HG03520 (cell line): ENCODE results near the gene PPP2R1B.
"Not testable (repeated sequence)": the region's sequence is repeated elsewhere in the genome, so short reads cannot be mapped to it uniquely, and the experiment has no call there.

ENCODE experiments used
- ATAC-seq: cut with Tn5 transposase; IDR thresholded peaks from one replicate; pipeline ENCODE4 v1.9.1; 2021; ENCODE audit warnings: mild to moderate bottlenecking, moderate library complexity; ENCODE audit not compliant: unreplicated experiment

The PPP2R1B gene

DNA sequence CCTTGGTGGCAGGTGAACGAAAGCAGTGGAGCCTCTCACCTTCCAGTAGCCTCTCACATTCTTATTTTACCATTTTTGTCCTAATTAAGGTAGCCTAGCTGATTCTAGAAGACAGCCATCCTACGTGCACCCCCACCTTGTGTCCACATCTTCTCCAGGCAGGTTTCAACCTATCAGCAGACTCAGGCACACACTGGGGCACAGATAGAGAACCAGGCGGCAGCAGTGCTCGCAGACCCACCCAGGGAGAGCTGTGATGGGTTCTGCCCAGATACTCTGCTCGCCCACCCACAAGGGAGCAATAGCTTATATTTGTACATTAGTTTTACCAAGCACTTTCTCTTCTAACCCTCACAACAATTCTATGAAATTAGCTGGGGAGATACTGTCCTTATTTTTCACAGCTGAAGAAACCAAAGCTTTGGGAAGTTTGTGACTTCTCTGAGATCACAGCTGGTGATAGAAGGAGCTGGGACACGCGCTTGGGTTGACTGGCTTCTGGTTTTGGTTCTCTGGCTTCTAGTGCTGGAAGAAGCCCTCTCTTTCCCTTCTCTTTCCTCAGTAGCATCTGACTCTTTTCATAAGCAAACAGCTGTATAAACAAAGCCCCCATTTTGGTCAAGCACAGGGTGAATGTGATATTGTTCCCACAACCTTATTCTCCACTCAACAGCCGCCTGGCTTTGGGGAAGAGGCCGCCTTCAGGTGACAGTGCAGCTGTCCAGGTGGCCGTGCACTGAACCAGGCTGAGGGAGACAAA, 36.9 kb downstream of the PPP2R1B start:
- no peak for ATAC-seq

DNA sequence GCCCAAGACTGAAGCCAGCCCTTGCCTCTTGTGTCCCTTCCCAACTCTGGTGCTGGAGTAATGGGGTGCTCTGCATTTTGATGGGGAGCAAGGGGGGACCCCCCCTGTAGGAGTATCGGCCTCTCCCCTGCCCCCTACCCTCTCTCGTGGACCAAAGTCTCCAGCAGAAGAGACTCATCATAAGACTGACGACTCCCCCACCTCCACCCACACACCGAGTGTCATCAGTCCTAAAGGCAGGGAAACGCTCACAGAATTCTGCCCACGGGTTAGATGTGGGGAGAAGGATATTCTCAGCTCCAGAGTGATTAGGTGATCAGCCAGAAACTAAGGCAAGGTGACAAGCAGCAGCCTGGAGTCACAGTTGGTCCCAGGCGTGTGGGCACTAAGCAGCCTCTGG, 38.8 kb downstream of the PPP2R1B start:
- ATAC-seq, result no peak

DNA sequence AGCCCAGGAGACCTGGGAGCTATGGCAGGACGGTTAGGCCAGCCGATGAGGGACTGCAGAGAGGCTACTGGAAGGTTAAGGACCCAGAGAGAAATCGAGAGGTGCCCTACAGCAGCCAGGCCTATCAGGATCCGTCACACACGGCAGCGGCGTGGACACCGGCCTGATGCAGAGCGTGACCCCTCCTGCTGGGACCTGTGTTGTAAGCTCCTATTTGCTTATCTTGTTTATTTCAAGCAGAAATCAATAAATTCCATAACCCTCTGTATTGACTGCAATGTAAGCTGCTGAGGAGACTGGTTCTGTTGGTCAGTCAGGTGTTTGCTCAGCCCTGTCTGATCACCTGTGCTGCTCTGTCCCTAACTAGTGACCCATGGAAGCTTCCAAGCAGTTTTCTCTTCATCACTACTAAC, 39.9 kb downstream of the PPP2R1B start:
- no peak for ATAC-seq

DNA sequence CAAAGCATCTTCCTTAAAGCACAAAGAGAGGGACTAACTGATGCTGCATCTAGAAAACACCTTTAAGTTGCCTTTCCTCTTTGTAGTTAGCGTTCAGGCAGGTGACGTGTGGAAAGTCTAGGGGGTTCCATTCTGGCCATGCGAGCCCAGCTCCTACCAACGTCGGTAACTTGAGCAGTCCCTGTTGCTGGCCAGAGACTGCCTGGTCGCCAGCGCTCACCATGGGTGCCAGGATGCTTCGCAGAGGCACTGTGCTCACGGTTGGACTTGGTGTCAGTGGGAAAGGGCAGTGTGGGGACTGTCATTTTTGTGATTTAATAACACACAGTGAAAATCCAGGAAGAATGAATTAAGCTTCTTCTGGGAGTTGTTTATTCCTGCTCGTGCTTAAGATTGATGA, 40.6 kb downstream of the PPP2R1B start:
- no peak for ATAC-seq

DNA sequence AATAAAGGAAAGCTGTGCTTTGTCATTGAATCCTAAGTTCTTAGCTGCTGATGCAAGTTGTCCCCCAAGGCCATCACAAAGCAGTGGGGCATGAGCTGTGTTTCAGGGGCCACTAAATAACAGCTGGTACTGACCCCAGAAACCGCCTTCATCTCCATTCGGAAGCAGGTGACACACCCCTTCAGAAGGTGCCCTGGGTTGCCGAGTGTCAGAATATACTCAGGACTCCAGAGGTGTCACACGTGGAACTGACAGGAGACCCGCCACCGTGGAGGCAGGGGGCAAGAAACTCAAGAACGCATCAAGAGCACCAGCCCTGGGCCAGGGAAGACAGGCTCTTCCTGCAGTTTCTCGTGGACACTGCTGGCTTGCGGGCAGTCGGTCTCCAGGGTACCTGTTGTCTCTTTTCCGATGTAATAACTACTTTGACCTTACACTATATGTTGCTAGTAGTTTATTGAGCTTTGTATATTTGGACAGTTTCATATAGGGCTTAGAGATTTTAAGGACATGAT, 41.5 kb downstream of the PPP2R1B start:
- no peak for ATAC-seq

DNA sequence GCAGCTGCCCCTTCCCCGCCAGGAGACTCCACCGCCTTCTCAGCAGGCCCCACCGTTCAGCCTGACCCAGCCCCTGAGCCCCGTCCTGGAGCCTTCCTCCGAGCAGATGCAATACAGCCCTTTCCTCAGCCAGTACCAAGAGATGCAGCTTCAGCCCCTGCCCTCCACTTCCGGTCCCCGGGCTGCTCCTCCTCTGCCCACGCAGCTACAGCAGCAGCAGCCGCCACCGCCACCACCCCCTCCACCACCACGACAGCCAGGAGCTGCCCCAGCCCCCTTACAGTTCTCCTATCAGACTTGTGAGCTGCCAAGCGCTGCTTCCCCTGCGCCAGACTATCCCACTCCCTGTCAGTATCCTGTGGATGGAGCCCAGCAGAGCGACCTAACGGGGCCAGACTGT, 42.6 kb downstream of the PPP2R1B start:
- no peak for ATAC-seq

DNA sequence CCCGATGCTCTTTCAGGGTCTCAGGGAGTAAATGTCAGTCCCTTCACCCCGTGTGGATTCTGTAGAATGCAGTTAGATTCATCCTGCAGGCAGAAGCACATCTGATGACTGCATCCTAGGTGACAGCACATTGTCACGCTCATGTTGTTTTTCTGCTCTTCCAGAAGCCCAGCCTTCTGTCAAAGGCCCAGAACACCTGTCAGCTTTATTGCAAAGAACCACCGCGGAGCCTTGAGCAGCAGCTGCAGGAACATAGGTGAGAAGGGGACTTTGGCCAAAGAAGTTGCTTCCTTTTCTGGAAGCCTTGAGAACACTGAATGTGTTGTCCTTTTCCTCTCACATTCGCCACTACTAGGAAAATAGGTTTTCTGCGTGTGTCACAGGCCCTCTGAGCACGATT, 43.7 kb downstream of the PPP2R1B start:
- ATAC-seq, result no peak

DNA sequence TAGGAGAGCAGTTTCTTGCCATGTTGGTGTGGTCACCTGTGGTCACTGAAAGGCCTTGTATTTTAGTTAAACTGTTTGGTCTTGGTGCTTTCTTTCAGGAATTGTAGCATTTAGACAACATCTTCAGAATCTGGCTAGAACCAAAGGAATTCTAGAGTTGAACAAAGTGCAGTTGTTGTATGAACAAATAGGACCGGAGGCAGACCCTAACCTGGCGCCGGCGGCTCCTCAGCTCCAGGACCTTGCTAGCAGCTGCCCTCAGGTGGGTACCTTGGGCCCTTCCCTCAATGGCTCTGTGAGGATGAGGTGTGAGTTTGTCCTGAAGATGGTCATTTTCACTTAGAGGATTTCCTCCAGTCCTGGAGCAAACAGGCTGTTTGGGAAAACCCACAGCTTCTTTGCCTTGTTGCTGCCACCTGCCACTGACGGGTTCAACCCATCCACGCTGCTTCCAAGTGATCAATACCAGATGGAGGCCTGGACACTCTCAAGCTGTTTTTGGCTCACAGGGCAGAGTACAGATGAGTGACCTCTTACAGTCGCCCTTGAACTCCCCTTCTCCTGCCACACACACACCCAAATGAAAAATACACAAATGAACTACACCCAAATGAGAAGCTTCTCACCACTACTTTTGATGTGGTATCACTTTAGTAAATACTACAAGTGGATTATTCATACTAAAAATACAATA, 45.2 kb downstream of the PPP2R1B start:
- ATAC-seq, result no peak

DNA sequence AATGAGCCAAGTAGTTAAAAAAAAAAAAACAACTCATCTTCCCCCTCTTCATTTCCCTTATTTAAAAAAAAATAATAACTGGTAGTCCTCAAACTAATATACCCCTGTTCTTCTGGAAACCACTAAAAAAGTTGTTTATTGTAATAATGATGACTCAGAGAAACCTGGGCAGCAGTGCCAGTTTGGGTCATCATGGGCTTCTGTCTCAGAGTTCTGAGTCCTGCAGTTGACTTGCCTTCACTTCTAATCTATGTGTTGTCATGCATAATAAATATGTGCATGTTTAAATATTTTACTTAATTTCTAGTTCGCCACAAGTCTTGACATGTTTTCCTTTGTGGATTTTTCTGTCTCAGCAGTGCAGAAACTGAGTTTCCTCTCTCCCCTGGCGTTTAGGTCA, 46.8 kb downstream of the PPP2R1B start:
- ATAC-seq, result no peak

DNA sequence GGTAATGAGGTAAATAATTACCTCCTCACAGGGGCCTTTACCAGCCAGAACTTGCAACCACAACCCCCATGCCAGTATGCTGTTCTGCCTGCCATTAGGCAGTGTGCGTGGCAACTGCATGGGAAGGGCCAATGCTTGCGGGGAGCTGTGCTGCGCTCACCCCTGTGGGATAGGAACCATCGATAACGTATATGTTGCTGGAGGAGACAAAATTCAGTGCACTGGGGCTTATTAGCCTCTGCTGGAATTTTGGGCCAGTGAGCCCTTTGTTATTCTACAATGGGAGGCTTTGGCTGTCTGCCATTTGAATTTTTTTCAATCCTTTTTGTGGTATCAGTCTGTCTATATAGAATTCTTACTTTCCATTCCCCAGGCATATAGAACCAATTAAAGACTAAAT, 47.3 kb downstream of the PPP2R1B start:
- ATAC-seq, result no peak

DNA sequence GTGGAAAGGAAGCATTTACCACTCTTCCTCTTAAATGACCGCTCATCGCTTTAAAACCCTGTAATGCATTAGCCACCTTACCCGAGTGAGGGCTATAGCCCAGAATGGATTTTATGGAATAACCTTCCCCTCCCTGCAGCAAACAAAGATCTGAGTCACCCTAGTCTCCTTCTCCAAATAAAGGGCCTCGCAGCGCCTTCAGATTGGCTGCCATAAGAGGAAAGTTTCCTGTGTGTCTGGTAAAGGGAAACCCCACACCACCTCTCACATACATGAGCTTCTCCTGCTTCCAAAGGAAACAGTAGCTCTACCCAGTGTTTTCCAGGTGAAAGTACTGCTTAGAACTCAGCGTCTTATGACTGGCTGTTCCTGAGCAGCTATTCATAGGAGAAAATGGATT, 47.8 kb downstream of the PPP2R1B start:
- ATAC-seq, result no peak

DNA sequence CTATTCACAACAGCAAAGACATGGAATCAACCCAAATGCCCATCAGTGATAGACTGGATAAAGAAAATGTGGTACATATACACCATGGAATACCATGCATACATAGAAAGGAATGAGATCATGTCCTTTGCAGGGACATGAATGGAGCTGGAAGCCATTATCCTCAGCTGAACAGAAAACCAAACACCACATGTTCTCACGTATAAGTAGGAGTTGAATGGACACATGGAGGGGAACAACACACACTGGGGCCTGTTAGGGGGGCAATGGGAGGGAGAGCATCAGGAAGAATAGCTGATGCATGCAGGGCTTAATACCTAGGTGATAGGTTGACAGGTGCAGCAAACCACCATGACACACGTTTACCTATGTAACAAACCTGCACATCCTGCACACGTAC, 48.5 kb downstream of the PPP2R1B start:
- ATAC-seq, result not testable (repeated sequence)

DNA sequence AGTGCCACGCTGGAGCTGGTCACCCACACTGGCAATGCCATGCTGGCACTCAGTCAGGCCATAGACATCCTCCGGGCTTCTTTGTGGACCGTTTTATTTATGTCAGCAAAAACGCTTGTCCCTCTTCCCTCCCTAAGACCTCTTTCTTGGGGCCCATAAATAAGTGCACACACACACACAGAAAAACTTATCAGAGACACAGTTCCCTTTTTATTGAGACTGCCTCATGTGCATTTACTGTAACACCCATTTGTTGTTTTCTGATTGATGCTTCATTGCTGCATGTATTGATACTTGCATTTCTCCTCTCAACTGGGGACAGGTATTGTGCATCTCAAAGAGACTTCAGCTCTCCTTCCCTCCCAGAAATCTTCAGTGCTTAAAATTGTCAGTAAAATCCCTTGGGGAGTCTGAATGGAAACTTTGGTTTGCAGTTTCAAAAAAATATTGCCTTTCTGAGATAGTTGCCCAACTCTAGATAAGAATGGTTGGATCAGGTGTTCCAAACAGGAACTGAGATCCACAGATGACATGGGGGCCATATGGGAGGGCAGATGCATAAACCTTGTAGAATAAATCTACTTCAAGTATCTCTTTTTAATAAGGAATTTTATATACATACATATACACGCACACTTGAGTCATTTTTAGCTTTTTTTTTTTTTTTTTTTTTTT, 50.9 kb downstream of the PPP2R1B start:
- ATAC-seq, result no peak

DNA sequence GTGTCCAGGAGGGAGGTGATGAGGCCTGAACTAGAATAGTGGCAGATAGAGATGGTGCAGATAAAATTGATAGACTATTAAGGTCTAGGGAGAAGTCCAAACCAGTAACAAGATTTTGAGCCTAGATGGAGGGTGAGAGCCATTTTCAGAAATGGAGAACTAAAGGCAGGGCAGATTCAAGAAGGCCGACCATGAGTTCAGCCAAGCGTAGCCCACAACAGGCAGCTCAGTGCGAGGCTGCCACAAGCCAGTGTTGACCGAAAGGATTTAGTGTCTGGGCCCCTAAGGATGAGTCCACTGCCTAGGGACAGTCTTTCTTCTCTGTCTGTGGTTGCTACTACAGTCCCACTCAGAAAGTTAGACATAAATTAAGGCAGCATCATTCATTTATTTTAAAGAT, 51.7 kb downstream of the PPP2R1B start:
- ATAC-seq, result no peak

DNA sequence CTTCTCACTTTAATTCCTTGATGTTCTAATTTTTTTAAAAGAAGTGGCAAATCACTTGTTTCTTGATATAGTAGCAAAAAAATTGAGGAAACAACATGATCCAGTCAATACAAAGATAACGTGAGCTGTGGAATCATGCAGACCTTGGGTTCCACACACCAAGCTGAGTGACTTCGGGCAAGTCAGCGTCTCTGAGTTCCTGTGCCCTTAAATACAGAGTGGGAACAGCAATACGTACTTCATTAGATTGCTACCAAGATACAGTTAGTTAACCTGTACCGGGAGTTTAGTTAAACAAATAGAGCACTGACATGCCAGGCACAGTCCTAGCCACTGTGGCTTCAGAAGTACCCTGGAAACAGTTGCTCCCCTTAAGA, 58.5 kb downstream of the PPP2R1B start:
- ATAC-seq, result no peak

DNA sequence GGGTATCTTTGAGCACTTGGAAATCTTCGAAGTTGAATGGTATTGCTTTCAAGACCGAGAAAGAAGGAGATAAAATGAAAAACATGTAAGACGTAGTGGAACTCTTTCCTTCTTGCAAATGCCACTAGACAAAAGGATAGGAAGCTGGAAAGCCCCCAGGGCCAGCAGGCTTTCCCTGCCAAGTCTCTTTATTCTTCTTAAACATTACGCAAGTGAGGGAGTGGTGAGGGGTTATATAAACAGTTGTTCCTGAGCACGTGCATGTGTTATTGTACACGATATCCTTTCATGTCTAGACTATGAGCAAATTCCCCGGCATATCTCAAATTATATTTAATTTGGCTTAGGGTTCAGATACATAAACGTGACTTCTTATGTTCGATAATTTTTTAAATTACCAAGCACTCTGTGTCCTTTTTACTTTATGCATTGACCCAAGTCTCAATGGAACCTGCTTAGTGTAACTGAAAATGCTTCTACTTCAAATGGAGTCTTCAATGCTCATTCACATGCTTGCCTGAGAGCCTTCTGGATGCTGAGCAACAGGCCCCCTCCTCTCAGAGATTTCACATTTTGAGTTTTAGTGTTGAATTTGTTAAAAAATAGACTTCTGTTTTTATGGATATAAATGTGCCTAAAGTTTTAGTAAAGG, 59.0 kb downstream of the PPP2R1B start:
- ATAC-seq, result no peak

DNA sequence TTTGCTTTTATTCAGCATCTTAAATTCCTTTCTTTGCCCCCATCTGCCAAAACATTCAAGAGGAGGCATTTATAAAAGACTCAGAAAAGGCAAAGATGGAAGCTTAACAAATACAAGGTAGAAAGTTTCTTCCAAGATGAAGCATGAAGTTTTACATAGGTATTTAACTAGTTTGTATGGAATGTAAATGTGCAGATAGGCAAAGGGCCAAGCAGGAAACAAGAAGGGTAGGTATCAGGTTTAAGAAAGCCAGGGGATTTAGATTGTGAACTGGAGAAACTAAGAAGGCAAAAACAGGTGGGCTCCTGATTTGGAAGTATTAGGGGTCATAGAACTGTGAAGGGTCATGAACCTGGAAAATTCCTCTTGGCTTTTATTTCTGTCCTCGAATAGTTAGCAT, 62.6 kb downstream of the PPP2R1B start:
- no peak for ATAC-seq

DNA sequence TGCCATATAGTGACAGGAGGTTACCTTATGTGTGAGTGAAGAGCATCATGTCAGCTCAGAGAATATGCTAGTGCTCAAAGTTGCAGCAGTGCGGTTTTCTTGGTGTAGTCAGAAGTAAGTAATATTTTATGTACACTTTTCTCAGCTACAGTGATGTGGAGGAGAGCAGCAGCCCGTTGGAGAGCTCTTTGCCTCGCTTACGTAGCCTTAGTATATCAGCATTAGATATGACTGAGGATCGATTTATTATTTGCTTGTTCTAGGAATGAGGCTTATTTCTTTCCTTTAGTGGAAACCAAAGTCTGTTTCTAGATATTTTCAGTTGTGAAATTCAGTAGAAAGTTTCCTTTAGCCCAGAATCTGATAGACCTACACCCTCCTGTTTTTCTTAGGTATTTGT, 63.6 kb downstream of the PPP2R1B start:
- no peak for ATAC-seq

DNA sequence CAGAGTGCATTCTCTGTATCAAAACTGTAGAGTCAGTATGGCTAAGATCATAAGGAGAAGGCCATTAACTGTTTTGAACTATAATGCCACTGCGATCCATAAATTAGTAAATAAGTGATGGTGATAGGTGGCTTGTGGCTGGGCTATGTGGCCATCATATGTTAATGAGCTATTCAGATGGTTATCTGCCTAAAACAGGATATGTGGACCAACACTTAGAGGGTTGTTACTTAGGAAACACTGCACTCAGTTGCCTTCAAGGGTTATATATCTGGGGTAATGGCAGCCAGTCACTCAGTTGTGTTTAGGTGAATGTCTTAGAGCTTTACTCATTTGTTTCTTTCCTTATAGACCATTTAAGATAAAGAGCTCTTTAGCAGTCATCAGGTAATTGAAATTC, 66.0 kb downstream of the PPP2R1B start:
- no peak for ATAC-seq

DNA sequence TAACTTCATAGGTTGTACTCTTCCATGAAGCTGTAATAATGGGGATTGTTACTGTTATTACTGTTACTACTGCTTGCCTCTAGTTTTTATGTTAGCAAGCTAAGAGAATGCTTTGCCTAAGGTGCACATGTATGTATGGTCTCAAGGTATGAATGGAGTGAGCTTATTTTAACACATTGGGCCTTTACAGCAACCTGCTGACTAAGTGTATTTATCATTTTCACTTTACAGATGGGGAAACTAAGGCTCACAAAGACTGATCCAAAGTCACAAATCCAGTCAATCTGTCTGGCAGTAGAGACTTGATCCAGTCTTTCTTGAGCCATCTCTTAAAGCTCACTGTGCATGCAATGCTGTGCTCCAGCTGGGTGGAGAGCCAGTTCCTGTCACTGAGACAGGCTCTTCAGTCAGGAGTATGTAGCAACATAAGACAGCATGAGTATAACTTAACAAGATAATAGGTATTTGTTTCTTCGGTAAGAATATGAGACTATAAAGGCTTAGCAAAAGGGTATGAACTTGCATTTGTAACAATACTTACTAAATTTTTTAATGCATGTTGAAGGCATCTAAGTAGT, 66.5 kb downstream of the PPP2R1B start:
- ATAC-seq, result no peak
